ENCODE measurements around the gene CTF1. TPM values are rescaled to one million over a fixed set of nuclear protein-coding genes. Genes with fewer than 3 reads are reported as not detected.

CTF1 gene
- total RNA-seq, 1 experiment from 2014 or later, result 1.4 TPM

DNA sequence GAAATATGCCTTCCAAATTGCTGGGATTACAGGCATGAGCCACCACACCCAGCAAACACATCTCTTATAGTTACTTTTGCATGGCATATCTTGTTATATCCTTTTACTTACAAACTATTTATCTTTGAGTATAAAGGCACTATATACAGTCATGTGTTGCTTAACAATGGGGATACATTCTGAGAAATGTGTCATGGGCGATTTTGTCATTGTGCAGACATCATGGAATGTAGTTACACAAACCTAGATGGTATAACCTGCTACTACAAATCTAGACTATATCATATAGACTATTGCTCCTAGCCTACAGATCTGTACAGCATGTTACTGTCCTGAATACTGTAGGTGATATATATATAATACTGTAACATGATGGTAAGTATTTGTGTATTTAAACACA, 46.2 kb upstream of the CTF1 start:
- no peak for DNase-seq (ENCODE audit: low read depth, low spot score)
- H3K4me2 ChIP-seq (ENCODE audit: low read length), result no peak overlapping the region
- H3K9me3 ChIP-seq (ENCODE audit: control insufficient read depth in 1 of 2, insufficient read depth in 1 of 2, low read depth in 1 of 2, low read length in 2 of 2), result no peaks in the 10 kb centered on the region
- no peaks in the 10 kb centered on the region for H3K4me1 ChIP-seq (ENCODE audit: control insufficient read depth in 1 of 2, insufficient read depth in 2 of 2, low read length in 2 of 2)
- RAD21 ChIA-PET (ENCODE audit: low non-redundant PET in 1 of 2, low total read pairs in 2 of 2, uncharacterized antibody in 2 of 2, unreplicated experiment in 2 of 2), result no interaction called here
- TF ChIP-seq SIN3A (IDR thresholded peaks at IDR 0.05; ENCODE audit: low read depth) (no peak), CBX3 (IDR thresholded peaks at IDR 0.05; ENCODE audit: low read depth) (no peak), FOSL1 (IDR thresholded peaks at IDR 0.05; ENCODE audit: low read depth) (no peak), ELF1 (IDR thresholded peaks at IDR 0.05; ENCODE audit: borderline replicate concordance, low read depth) (no peak), JUND (IDR thresholded peaks at IDR 0.05) (no peak), POLR2A (IDR thresholded peaks at IDR 0.05; ENCODE audit: borderline replicate concordance, extremely low read depth, insufficient read depth, insufficient read length) (no peak), ZFX (IDR thresholded peaks at IDR 0.05) (no peak)
- TF ChIP-seq, protein P1, sequence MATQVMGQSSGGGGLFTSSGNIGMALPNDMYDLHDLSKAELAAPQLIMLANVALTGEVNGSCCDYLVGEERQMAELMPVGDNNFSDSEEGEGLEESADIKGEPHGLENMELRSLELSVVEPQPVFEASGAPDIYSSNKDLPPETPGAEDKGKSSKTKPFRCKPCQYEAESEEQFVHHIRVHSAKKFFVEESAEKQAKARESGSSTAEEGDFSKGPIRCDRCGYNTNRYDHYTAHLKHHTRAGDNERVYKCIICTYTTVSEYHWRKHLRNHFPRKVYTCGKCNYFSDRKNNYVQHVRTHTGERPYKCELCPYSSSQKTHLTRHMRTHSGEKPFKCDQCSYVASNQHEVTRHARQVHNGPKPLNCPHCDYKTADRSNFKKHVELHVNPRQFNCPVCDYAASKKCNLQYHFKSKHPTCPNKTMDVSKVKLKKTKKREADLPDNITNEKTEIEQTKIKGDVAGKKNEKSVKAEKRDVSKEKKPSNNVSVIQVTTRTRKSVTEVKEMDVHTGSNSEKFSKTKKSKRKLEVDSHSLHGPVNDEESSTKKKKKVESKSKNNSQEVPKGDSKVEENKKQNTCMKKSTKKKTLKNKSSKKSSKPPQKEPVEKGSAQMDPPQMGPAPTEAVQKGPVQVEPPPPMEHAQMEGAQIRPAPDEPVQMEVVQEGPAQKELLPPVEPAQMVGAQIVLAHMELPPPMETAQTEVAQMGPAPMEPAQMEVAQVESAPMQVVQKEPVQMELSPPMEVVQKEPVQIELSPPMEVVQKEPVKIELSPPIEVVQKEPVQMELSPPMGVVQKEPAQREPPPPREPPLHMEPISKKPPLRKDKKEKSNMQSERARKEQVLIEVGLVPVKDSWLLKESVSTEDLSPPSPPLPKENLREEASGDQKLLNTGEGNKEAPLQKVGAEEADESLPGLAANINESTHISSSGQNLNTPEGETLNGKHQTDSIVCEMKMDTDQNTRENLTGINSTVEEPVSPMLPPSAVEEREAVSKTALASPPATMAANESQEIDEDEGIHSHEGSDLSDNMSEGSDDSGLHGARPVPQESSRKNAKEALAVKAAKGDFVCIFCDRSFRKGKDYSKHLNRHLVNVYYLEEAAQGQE (IDR thresholded peaks at IDR 0.05; ENCODE audit: low read depth), result no peak
- no peak overlapping the region for H3K4me3 ChIP-seq (replicated peaks in 1 of 2; ENCODE audit: low read depth in 1 of 2, low read length in 2 of 2)
- CTCF ChIA-PET, result no interaction called here
- no peaks in the 10 kb centered on the region for H4K20me1 ChIP-seq (ENCODE audit: insufficient read depth)
- H3K36me3 ChIP-seq (ENCODE audit: control insufficient read depth in 1 of 2, insufficient read depth in 2 of 2, low read length in 2 of 2), result no peaks in the 10 kb centered on the region
- H3K9ac ChIP-seq (ENCODE audit: low read length), result no peak overlapping the region
- no peak overlapping the region for H3K27ac ChIP-seq (ENCODE audit: low read depth, low read length)
- no peaks in the 10 kb centered on the region for H3K27me3 ChIP-seq (ENCODE audit: insufficient read depth, low read length)
- intact Hi-C loops (cut with micrococcal nuclease), result loop anchor here (5.0 kb wide), 1 partner anchor 33 kb away; no protein-coding TSS in a partner anchor
- no peak overlapping the region for H2AFZ ChIP-seq (ENCODE audit: low read depth, low read length, poor library complexity, severe bottlenecking)
- BruUV-seq (replicated peaks), result no TSS peak
- no peak for ATAC-seq
- H3K9me2 ChIP-seq (ENCODE audit: insufficient read depth), result no peaks in the 10 kb centered on the region
- POLR2A ChIA-PET, result no interaction called here
- no peaks in the 10 kb centered on the region for H3K79me2 ChIP-seq (ENCODE audit: insufficient read depth, low read length)

DNA sequence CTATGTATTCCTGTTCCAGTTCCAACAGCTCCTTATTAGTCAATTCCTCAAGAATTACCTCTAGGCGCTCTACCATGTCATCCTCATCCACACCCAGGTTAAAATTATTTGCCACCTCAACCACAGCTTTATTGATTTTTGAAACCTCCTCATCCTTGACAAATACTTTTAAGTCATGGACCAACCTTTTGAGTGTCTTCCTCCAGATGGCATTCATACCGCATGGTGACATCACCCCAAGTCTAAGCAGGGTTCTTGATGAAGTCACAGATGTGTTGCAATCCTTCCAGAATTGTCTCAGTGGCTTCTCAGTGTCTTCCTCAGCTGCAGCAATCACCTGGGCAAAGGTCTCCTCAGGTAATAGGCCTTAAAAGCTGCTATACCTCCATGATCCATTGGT, 42.7 kb upstream of the CTF1 start:
- ChIA-PET POLR2A (interaction anchor here (1.6 kb wide), 1 partner anchor 21 kb away, joined by 3 read pairs; no protein-coding TSS in a partner anchor), CTCF (no interaction called here), RAD21 (ENCODE audit: low non-redundant PET in 1 of 2, low total read pairs in 2 of 2, uncharacterized antibody in 2 of 2, unreplicated experiment in 2 of 2) (no interaction called here)
- Histone ChIP-seq H2AFZ (ENCODE audit: low read depth, low read length, poor library complexity, severe bottlenecking) (no peak overlapping the region), H3K9me3 (ENCODE audit: control insufficient read depth in 1 of 2, insufficient read depth in 1 of 2, low read depth in 1 of 2, low read length in 2 of 2) (no peaks in the 10 kb centered on the region), H3K4me2 (ENCODE audit: low read length) (no peak overlapping the region), H3K4me3 (replicated peaks in 1 of 2; ENCODE audit: low read depth in 1 of 2, low read length in 2 of 2) (no peak overlapping the region), H3K4me1 (ENCODE audit: control insufficient read depth in 1 of 2, insufficient read depth in 2 of 2, low read length in 2 of 2) (no peaks in the 10 kb centered on the region; a peak in 1 of 4 replicates), H3K9ac (ENCODE audit: low read length) (no peak overlapping the region), H4K20me1 (ENCODE audit: insufficient read depth) (no peaks in the 10 kb centered on the region), H3K36me3 (ENCODE audit: control insufficient read depth in 1 of 2, insufficient read depth in 2 of 2, low read length in 2 of 2) (no peaks in the 10 kb centered on the region), H3K27ac (ENCODE audit: low read depth, low read length) (no peak overlapping the region), H3K9me2 (ENCODE audit: insufficient read depth) (no peaks in the 10 kb centered on the region), H3K79me2 (ENCODE audit: insufficient read depth, low read length) (no peaks in the 10 kb centered on the region), H3K27me3 (ENCODE audit: insufficient read depth, low read length) (no peaks in the 10 kb centered on the region)
- ATAC-seq, result no peak
- no peak for DNase-seq (ENCODE audit: low read depth, low spot score)
- BruUV-seq (replicated peaks), result no TSS peak
- intact Hi-C loops (cut with micrococcal nuclease), result loop anchor here (5.0 kb wide), 1 partner anchor 36 kb away; no protein-coding TSS in a partner anchor
- no peak for TF ChIP-seq EGR1 (IDR thresholded peaks at IDR 0.05; ENCODE audit: low read depth)
- no peak for TF ChIP-seq YY1 (IDR thresholded peaks at IDR 0.05; ENCODE audit: extremely low read depth, insufficient replicate concordance, low read depth, low read length)
- TF ChIP-seq, protein P2, sequence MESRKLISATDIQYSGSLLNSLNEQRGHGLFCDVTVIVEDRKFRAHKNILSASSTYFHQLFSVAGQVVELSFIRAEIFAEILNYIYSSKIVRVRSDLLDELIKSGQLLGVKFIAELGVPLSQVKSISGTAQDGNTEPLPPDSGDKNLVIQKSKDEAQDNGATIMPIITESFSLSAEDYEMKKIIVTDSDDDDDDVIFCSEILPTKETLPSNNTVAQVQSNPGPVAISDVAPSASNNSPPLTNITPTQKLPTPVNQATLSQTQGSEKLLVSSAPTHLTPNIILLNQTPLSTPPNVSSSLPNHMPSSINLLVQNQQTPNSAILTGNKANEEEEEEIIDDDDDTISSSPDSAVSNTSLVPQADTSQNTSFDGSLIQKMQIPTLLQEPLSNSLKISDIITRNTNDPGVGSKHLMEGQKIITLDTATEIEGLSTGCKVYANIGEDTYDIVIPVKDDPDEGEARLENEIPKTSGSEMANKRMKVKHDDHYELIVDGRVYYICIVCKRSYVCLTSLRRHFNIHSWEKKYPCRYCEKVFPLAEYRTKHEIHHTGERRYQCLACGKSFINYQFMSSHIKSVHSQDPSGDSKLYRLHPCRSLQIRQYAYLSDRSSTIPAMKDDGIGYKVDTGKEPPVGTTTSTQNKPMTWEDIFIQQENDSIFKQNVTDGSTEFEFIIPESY (IDR thresholded peaks at IDR 0.05; ENCODE audit: extremely low read depth, insufficient replicate concordance, low read length), result no peak
- TF ChIP-seq, protein P1 (IDR thresholded peaks at IDR 0.05; ENCODE audit: low read depth), result no peak
- TF ChIP-seq RAD21 (IDR thresholded peaks at IDR 0.05; ENCODE audit: low read depth), result no peak

All from HCT116 (cell line).